HepG2 (cell line): ENCODE results near the gene NT5DC1.

Experiments
- CCAR2 ChIP-seq: fragments of 200-400 bp; formaldehyde crosslinking; optimal IDR thresholded peaks from 2 replicates; pipeline ENCODE3; 2018; ENCODE audit warnings: low read depth, mild to moderate bottlenecking, low read length, moderate library complexity
- EEA1 ChIP-seq: sonication (generic); formaldehyde crosslinking; IDR thresholded peaks from 2 replicates; pipeline ENCODE4 v1.5.1; 2020; ENCODE audit warnings: mild to moderate bottlenecking, missing genetic modification reagents, borderline replicate concordance
- JUND ChIP-seq: sonication (generic); formaldehyde crosslinking; IDR thresholded peaks from 2 replicates; pipeline ENCODE4 v1.8.0; 2022; ENCODE audit warnings: mild to moderate bottlenecking, missing genetic modification reagents
- MAFK ChIP-seq, 2 experiments: IDR thresholded peaks in 1 of 2; conservative IDR thresholded peaks in 1 of 2; 2 replicates each; pipeline ENCODE4 v1.6.1; 2011; ENCODE audit warnings: improper control_type of control experiment in 2 of 2, low read length in 2 of 2
- RAD21 ChIP-seq: fragments of 450-650 bp; formaldehyde crosslinking; IDR thresholded peaks from 2 replicates; pipeline ENCODE4 v1.5.0; 2020; ENCODE audit warnings: mild to moderate bottlenecking
- SMARCC2 ChIP-seq: fragments of 450-650 bp; IDR thresholded peaks from 2 replicates; pipeline ENCODE4 v1.6.1; 2017; ENCODE audit warnings: antibody characterized with exemption, mild to moderate bottlenecking
- SRF ChIP-seq: IDR thresholded peaks from 2 replicates; pipeline ENCODE4 v1.6.1; 2011; ENCODE audit warnings: mild to moderate bottlenecking, low read depth, low read length, moderate library complexity
- ZBTB8A ChIP-seq: sonication (generic); formaldehyde crosslinking; IDR thresholded peaks from 2 replicates; pipeline ENCODE4 v1.4.0; 2020; ENCODE audit warnings: mild to moderate bottlenecking, low read depth, missing genetic modification reagents, borderline replicate concordance
- ZNF263 ChIP-seq: sonication (generic); formaldehyde crosslinking; IDR thresholded peaks from 2 replicates; pipeline ENCODE4 v1.4.0; 2020; ENCODE audit warnings: missing genetic modification reagents
- TF ChIP-seq, protein P1 (sequence below): sonication (generic); formaldehyde crosslinking; IDR thresholded peaks from 2 replicates; pipeline ENCODE4 v1.5.0; 2020; ENCODE audit warnings: mild to moderate bottlenecking, missing genetic modification reagents, moderate library complexity

DNA sequence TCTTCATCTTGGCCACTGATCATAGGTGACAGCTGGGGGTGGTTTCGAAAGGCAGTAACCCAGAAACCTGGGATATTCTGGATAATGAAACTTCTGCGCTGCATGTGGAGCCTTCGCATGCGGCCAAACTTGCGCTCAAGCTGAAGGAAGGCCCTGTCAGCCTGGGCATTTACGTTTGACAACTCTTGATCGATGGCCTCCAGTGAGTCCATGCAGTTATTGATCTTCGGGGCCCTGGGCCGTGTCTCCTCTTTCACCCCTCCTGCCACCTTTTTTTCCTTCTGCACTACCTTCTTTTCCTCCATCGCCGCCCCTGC is 152.5 kb downstream of the NT5DC1 start:
- TF ChIP-seq ZBTB8A (CRISPR knock-in tag) = no peak
- TF ChIP-seq EEA1 = no peak
- TF ChIP-seq, protein P1, sequence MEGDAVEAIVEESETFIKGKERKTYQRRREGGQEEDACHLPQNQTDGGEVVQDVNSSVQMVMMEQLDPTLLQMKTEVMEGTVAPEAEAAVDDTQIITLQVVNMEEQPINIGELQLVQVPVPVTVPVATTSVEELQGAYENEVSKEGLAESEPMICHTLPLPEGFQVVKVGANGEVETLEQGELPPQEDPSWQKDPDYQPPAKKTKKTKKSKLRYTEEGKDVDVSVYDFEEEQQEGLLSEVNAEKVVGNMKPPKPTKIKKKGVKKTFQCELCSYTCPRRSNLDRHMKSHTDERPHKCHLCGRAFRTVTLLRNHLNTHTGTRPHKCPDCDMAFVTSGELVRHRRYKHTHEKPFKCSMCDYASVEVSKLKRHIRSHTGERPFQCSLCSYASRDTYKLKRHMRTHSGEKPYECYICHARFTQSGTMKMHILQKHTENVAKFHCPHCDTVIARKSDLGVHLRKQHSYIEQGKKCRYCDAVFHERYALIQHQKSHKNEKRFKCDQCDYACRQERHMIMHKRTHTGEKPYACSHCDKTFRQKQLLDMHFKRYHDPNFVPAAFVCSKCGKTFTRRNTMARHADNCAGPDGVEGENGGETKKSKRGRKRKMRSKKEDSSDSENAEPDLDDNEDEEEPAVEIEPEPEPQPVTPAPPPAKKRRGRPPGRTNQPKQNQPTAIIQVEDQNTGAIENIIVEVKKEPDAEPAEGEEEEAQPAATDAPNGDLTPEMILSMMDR (CRISPR knock-in tag) = no peak
- no peak for TF ChIP-seq RAD21
- TF ChIP-seq ZNF263 (CRISPR knock-in tag) = no peak
- TF ChIP-seq SRF = no peak
- TF ChIP-seq MAFK (conservative IDR thresholded peaks at IDR 0.05 in 1 of 2, IDR thresholded peaks at IDR 0.05 in 1 of 2; ENCODE audit: low read length in 2 of 2) = no peak
- no peak for TF ChIP-seq JUND
- TF ChIP-seq CCAR2 = no peak
- no peak for TF ChIP-seq SMARCC2
